Uterus (tissue), 4 donors: ENCODE measurements around the gene CEP112. TPM values are rescaled to one million over a fixed set of nuclear protein-coding genes. Genes with fewer than 3 reads are reported as not detected.

Experiments
- DNase-seq, 2 donors: peaks; one replicate each; pipeline ENCODE4 v3.0.0-alpha.2; 2019 to 2020
- H3K27ac ChIP-seq, 2 donors: fragments of 200-600 bp; sonication (generic); 1 replicate in 1 of 2; 2 replicates in 1 of 2; pipeline ENCODE4 v1.5.1; 2016 to 2018
- H3K27me3 ChIP-seq, 2 donors: fragments of 200-600 bp; sonication (generic); one replicate each; pipeline ENCODE4 v1.5.1; 2018 to 2019; ENCODE audit warnings: control low read depth in 1 of 2
- H3K36me3 ChIP-seq, 2 donors: fragments of 200-600 bp; sonication (generic); one replicate each; pipeline ENCODE4 v1.5.1; 2019; ENCODE audit warnings: control low read depth in 1 of 2
- H3K4me1 ChIP-seq, 2 donors: fragments of 200-600 bp; sonication (generic); one replicate each; pipeline ENCODE4 v1.5.1; 2018 to 2019; ENCODE audit warnings: control low read depth in 1 of 2
- H3K4me3 ChIP-seq, 2 donors: fragments of 200-600 bp; sonication (generic); 1 replicate in 1 of 2; 2 replicates in 1 of 2; pipeline ENCODE4 v1.5.1; 2018 to 2019; ENCODE audit warnings: mild to moderate bottlenecking in 1 of 2
- H3K9me3 ChIP-seq, 2 donors: fragments of 200-600 bp; sonication (generic); one replicate each; pipeline ENCODE4 v1.5.1; 2019; ENCODE audit warnings: control low read depth in 1 of 2
- POLR2A ChIP-seq, 2 donors: fragments of 450-650 bp; IDR thresholded peaks; one replicate each; pipeline ENCODE4 v1.6.1; 2016; ENCODE audit warnings: antibody characterized with exemption in 2 of 2, mild to moderate bottlenecking in 1 of 2, moderate library complexity in 1 of 2
- intact Hi-C: fragments of 100-400 bp; cut with DNase I; formaldehyde crosslinking; loops from one replicate; pipeline ENCODE4 v1.15.1; 2023; ENCODE audit warnings: low total_unique reads
- total RNA-seq, 4 donors: library from RNA; depleted of rRNA in 3 of 4; stranded (reverse); fragments of >200 nt in 3 of 4; gene quantifications; one replicate each; pipeline versions ENCODE4 v1.1.0 to v1.2.4, GENCODE V29; 2014 to 2023
- TF ChIP-seq, protein P1 (sequence below), 4 experiments: fragments of 200-600 bp in 2 of 4; fragments of 450-650 bp in 2 of 4; sonication (generic) in 2 of 4; IDR thresholded peaks; one replicate each; pipeline ENCODE4 v1.5.1; 2016 to 2019; ENCODE audit warnings: antibody characterized with exemption in 4 of 4, mild to moderate bottlenecking in 2 of 4, moderate library complexity in 1 of 4
- donor health status: DM: yes; HTN: yes; CAD: no.

Gene CEP112
- total RNA-seq = 10 to 100 TPM; 36.6 to 96.5 (median 52.4) TPM

DNA sequence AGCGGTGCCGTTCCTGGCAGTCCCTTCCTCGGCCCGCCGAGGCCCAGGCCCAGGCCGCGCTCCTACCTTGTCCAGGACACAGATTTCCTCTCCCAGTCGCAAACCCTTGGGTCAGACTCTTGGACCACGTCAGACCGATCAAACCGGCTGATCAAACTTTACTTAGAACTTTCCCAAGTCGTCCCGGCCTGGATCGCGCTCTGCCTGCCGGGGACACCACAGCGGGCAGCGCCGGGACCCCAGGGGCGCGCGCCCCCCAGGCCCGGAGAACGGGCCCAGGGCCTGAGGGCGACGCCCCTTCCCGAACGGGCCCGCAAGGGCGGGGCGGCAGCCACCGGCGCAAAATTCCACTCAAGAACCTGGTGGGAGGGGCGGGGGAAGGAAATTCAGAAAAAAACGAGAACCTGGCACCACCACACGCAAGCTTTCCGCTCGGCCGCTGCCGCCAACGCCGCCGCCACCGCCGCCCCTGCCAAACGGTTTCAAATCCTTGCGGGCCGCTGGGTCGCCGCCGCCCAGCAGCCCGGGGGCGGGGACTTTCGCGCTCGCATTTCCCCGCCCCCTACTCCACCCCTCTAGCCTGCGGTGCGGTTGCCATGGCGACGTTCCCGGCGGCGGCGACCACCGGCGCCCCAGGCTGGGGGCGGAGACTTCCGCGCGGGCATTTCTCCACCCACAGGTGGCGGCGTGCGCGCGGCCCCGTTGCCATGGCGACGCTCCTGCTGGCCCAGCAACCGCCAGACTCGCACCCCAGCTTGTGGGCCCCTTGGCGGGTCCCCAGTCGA, at the start of gene CEP112:
TSS of gene CEP112 (minus strand) at position 541 of the 785 bp plus-strand sequence.
- no peaks in the 10 kb centered on the region for H3K36me3 ChIP-seq
- no peaks in the 10 kb centered on the region for H3K4me1 ChIP-seq
- intact Hi-C loops = no loop called here
- no peaks in the 10 kb centered on the region for H3K27me3 ChIP-seq
- H3K4me3 ChIP-seq = peak within 1 kb of the TSS; percentile 49 to 54
- H3K27ac ChIP-seq = peak within 1 kb of the TSS; percentile 69 to 78
- TF ChIP-seq POLR2A (IDR thresholded peaks at IDR 0.05) = no peak
- TF ChIP-seq, protein P1, sequence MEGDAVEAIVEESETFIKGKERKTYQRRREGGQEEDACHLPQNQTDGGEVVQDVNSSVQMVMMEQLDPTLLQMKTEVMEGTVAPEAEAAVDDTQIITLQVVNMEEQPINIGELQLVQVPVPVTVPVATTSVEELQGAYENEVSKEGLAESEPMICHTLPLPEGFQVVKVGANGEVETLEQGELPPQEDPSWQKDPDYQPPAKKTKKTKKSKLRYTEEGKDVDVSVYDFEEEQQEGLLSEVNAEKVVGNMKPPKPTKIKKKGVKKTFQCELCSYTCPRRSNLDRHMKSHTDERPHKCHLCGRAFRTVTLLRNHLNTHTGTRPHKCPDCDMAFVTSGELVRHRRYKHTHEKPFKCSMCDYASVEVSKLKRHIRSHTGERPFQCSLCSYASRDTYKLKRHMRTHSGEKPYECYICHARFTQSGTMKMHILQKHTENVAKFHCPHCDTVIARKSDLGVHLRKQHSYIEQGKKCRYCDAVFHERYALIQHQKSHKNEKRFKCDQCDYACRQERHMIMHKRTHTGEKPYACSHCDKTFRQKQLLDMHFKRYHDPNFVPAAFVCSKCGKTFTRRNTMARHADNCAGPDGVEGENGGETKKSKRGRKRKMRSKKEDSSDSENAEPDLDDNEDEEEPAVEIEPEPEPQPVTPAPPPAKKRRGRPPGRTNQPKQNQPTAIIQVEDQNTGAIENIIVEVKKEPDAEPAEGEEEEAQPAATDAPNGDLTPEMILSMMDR (IDR thresholded peaks at IDR 0.05) = peak in 3 of 4 experiments; percentile 1 to 16 (median 14)
- DNase-seq = peak; percentile 75 to 76
- no peaks in the 10 kb centered on the region for H3K9me3 ChIP-seq

DNA sequence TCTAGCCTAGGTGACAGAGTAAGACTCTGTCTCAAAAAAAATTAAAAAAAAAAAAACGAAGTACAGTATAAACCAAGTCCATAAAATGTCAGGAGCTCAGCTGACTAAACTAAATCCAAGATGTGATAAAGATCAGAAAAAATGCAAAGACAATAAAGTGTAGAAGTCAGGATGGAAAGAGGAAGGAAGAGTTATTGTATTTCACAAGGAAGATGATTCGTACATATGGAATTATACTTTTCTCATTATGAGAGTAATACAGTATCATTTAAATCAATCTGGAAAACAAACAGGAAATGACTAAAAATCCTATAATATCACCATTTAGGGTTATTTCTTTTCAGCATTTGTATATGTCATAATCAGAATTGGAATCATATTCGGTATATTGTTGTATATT, 48.7 kb upstream of the CEP112 start:
- intact Hi-C loops = no loop called here
- no peaks in the 10 kb centered on the region for H3K4me1 ChIP-seq
- no peak overlapping the region for H3K4me3 ChIP-seq
- DNase-seq = no peak
- TF ChIP-seq, protein P1 (IDR thresholded peaks at IDR 0.05) = no peak
- no peak for TF ChIP-seq POLR2A (IDR thresholded peaks at IDR 0.05)
- H3K27ac ChIP-seq = no peak overlapping the region
- no peaks in the 10 kb centered on the region for H3K9me3 ChIP-seq
- no peaks in the 10 kb centered on the region for H3K36me3 ChIP-seq
- no peaks in the 10 kb centered on the region for H3K27me3 ChIP-seq

DNA sequence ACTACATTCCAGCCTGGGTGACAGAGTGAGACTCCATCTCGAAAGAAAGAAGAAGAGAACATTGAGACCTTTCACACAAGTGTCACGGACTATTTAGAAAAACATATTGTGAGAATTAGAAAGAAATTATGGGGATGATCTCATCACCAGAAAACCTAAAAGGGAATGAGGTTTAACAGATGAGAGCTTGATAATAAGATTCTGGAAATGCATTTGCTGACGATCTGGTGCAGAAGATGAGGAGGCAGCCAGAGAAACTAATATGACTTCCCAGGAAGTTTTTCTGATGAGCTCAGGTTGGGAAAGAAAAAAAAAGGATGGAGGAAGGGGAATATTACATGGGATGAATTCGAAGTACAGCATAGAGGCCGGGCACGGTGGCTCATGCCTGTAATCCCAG, 48.1 kb upstream of the CEP112 start:
- intact Hi-C loops = no loop called here
- no peak overlapping the region for H3K27ac ChIP-seq

DNA sequence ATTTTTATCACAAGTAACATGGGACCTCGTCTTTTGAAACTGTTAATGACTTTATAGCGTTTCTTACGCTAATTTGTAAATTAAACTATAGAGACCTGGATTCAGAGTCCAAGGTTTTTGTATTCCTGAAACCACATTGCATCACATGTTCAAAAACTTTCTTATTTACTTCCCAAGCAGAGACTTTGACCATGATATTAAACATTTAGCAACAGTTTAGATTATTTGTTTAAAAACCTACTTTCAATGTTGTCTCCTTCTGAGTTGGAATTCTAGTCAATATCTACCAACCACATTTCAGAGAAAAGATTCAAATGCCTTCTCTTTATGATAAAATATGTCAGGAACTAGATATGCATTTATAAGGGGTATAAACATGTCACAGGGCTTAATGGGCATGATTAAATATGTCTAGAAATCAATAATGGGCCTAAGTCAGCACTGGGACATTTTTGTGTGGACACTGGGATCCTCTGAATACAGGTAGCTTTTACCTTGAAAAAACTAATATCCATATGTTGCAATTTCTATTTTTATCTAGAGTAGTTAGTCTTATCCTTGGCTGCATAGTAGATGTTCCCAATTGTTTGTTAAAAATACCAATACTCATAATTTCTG, 43.6 kb upstream of the CEP112 start:
- TF ChIP-seq POLR2A (IDR thresholded peaks at IDR 0.05) = no peak
- TF ChIP-seq, protein P1 (IDR thresholded peaks at IDR 0.05) = no peak
- no peak overlapping the region for H3K4me3 ChIP-seq
- H3K36me3 ChIP-seq = no peaks in the 10 kb centered on the region
- intact Hi-C loops = no loop called here
- no peak for DNase-seq
- no peaks in the 10 kb centered on the region for H3K4me1 ChIP-seq
- H3K27me3 ChIP-seq = no peaks in the 10 kb centered on the region
- no peaks in the 10 kb centered on the region for H3K9me3 ChIP-seq
- no peak overlapping the region for H3K27ac ChIP-seq

More for the DNA sequence above, 48.1 kb upstream of the CEP112 start:
- Histone ChIP-seq H3K27me3 (no peaks in the 10 kb centered on the region), H3K9me3 (no peaks in the 10 kb centered on the region), H3K4me3 (no peak overlapping the region), H3K36me3 (no peaks in the 10 kb centered on the region), H3K4me1 (no peaks in the 10 kb centered on the region)
- DNase-seq = no peak
- TF ChIP-seq POLR2A (IDR thresholded peaks at IDR 0.05) = no peak
- TF ChIP-seq, protein P1 (IDR thresholded peaks at IDR 0.05) = no peak

DNA sequence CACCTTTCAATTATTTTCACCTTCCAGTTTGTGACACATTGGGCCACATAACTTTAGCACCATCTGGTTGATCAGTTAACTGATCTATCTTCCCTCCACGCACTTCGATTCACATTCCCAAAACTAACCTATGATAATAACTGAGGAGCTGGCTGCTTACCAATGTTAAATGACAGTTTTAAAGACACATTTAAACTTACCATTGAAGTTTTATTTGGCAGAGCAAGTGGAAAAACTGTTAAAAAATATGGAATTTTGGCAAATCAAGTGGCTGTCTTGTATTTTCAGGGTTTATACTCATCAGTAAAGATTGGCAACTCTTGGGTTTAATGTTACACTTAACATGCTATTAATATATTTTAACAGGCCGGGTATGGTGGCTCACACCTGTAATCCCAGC, 42.7 kb upstream of the CEP112 start:
- Histone ChIP-seq H3K27ac (no peak overlapping the region), H3K4me1 (no peaks in the 10 kb centered on the region), H3K9me3 (no peaks in the 10 kb centered on the region), H3K4me3 (no peak overlapping the region), H3K27me3 (no peaks in the 10 kb centered on the region), H3K36me3 (no peaks in the 10 kb centered on the region)
- TF ChIP-seq POLR2A (IDR thresholded peaks at IDR 0.05) = no peak
- TF ChIP-seq, protein P1 (IDR thresholded peaks at IDR 0.05) = no peak
- DNase-seq = no peak
- intact Hi-C loops = no loop called here
